MV-4-11 (cell line): ENCODE results near the gene PAK5.
A peak's percentile ranks its signal among the peaks of the same experiment; 100 is the strongest.

ENCODE experiments used
- DNase-seq: peaks from one replicate; lab custom pipeline; 2025; lab: John Stamatoyannopoulos, UW

The PAK5 gene

DNA sequence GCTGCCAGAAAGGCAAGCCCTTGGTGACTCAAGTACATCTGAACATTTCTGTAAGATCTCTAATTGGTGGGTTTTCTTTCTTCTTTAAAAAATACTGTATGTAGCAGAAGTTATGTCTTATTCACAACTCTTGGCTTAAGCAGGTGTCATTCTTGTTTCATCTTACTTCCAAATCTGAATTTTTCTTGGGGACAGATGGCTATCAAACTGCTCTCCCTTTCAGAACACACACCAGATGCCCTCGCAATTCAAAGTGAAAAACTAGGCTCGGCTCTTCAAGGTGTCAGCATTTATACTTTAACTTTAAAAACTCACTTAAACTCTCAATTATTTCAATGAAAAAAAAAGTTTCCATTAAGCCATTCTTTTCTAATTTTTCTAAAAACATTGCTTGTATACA lies 49.7 kb downstream of the PAK5 start:
- no peak for DNase-seq

DNA sequence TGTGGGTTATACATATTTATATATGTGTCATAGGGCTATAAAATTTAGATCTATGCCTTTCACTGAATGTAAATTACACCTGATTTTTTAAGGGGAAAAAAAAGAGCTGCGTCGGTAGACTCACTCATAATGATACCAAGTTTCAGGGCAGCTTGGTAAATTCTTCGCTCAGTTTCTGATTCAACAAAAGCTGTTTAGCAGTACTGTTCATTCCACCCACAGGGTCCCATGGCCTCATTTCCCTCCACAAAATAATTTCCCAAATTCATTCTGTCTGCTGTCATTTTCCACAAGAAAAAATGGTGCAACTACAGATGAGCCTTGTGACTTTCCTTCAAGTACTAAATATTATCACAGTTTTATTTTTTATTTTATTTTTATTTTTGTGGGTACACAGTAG lies 63.7 kb downstream of the PAK5 start:
- DNase-seq = no peak

DNA sequence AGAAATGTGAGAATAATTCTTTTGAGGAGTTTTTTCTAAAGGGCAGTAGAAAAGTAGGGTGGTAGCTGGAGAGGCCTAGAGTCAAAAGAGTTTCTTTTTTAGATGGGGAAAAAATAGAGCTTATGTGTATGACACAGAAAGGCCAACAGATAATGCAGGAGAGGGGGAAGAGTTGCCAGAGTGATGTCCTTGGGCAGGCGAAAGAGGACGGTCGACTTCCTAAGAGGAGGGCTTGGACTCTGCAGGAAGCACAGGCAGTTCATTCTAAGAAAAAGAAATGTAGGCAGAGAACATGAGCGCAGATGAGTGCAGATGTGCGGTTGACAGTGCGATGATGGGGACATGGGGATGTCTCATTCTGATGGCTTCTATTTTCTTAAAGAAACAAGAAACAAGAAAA lies 68.9 kb downstream of the PAK5 start:
- DNase-seq = no peak

DNA sequence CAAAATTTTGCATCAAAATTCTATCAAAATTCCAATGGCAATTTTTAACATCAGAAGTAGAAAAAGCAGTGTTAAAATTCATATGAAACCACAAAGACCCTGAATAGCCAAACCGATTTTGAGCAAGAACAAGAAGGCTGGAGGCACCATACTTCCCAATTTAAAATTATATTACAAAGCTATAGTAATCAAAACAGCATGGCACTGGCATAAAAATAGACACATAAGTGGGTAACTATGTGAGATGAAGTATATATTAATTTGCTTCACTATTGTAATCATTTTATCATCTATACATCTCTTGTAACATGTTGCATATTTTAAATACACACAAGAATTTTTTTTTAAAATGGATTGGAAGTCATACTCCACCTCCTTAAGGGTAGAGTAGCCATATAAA lies 77.4 kb downstream of the PAK5 start:
- DNase-seq = no peak

DNA sequence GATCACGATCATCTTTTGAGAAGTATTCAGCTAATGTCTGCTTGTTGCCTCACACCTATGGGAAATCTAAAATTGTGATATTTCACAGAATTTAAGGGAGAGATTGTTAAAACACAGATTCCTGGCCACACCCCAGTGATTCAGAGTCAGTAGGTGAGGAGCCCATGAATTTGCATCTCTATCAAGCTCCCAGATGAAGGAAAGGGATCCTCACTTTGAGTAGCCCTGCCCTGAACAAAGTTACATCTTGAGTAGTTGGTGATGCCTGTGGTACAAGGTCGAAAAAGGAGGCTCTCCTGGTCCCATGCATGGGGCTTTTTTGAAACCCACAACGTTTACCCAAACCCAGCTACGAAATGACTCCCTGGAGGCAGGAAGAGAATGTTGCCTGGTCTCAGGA lies 79.5 kb downstream of the PAK5 start:
- DNase-seq = no peak

DNA sequence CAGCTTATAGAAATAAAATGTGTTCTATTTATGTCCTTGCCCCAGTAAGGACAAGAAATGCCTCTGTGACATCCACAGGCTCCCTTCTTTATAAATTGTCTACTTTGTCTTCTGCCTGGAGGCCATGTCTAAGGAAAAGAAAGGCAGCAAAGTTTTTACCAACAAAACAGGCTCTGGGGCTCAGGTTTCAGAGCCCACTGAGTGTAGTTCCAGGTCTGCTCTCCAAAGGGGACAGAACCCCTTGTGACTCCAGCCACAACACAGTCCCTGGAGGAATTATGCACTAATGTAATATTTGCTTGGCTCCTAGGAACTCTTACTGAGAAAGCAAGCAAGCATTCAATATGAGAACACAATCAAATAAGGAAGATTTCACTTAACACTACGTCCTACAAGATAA lies 80.1 kb downstream of the PAK5 start:
- DNase-seq = no peak

DNA sequence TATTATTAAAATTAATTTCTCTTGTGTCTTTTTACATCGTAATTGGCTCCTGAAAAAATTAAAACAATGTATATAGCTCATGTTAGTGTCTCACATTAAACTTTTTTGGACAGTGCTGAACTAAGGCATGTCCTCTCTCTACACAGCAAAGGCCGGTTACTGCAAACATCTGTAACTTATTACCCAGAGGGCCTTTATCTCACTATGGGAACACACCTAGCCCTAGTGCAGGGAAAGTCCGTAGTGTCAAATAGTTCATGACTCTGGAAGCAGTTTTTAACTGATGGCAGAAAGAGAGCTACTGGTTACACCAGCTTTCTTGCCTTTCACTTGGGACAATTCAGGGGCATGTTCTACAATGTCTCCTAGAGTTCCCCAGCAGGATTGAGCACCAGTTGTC lies 82.2 kb downstream of the PAK5 start:
- no peak for DNase-seq

DNA sequence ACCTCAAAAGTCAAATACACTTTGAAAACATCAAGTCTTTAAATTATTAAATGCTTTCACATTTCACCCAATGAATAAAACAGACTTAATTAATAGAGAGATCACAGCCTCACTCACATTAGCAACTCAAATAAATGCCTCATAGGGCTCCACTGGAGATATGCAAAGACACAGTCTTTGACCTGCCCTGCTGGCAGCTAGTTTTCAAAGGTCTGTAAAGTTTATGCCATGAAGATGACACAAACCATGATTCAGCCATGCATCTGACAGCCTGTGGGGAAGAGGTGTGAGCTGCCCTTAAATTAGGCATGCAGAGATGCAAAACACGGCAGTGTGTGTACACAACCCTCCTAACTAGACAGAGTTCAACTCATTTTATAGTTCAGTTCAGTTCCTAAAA lies 83.6 kb downstream of the PAK5 start:
- DNase-seq = no peak

DNA sequence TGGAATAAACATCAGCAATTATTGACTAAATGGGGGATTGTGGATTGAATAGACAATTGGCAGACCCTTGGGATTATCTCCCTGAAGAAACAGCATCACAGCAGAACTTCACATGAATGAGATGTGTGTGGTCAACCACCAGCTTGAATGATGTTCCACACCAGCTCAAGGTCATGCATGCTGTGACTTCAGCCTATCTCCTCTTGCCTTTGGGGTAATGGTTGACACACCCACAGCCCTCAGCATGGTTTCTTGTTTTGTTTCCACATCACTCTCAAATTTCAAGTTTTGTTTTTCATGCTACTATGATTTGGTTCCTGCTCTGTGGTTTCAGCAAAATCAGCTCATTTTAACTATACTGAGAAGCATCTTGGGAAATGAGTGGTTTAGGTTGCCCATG lies 94.3 kb downstream of the PAK5 start:
- peak; percentile 85 for DNase-seq

DNA sequence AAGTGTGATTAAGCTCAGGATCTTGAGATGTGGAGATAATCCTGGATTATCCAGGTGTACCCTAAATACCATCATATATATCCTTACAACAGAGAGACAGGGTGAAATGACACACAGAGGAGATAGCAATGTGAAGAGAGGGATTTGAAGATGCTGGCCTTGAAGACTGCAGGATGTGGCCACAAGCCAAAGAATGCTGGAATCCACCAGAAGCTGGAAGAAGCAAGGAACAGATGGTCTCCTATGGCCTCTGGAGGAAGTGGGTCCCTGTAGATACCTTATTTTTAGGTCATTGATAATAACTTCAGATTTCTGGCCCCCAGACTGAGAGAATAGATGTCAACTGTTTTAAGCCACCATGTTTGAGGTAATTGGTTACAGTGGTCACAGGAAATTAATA lies 95.0 kb downstream of the PAK5 start:
- DNase-seq = no peak

DNA sequence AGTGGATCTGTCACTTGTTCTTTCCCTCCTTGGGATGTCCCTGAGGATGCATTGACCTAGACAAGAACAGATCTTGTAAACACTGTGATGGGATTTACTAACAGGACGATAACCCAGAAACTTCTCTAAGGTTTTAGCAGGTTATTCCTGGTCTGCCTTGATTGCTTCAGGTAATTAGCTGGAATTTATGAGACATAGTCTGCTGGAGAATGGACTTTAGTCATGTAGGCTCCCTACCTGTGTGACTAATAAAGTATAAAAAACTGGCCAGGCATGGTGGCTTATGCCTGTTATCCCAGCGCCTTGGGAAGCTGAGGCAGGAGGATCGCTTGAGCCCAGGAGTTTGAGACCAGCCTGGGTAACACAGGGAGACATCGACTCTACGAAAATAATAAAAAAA lies 96.1 kb downstream of the PAK5 start:
- DNase-seq = no peak

DNA sequence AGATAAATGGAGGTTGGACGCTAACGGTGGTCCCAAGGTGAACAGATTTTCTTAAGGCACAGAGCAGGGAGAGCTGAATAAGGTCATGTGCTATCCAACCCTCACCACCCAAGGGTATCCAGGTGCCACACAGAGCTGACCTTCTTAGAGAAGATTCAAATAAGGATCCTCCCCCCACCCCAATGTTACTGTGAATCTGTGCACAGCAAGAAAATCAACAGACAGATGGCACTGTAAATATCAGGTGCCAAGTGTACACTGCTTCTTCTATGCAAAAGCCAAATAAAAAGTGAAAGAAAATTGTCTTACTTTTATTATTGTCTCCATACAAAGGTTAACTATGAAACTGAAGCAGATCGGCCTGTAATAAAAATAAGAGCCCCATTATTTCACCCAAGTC lies 96.9 kb downstream of the PAK5 start:
- DNase-seq = no peak

DNA sequence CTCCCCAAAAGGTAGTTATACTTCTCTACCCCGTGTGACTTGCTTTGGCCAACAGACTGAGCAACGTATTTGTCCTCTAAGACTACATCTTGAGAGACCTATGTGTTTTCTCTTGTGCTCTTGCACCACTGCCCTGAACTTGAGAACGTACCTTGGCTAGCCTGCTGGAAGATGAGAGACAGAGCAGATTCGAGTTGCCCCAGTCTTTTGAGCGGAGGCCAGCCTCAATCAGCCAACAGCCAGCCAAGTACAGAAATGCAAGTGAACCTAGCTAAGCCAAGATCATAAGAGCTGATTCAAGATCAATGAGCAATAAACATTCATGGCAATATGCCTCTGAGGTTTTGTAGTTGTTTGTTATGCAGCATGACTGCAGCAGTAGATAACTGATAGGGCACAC lies 98.4 kb downstream of the PAK5 start:
- DNase-seq = no peak

DNA sequence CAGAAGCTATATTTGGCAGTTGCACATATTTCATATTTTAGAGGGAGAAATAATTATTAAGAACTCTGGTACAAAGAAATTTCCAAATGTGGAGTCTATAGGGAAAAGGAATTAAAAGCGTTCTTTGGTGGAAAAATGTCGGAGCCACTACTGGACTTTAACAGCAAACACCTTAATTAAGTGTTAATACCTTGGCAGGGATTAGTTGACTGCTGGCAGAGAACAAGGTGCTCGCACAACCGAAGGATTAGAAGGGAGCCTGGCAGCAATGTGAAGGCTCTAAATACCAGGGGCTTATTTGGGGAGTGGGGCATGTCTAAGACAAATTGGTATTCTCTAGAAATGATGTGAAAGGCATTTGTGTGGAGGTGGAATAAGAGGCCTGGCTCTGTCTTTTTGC lies 98.9 kb downstream of the PAK5 start:
- no peak for DNase-seq

DNA sequence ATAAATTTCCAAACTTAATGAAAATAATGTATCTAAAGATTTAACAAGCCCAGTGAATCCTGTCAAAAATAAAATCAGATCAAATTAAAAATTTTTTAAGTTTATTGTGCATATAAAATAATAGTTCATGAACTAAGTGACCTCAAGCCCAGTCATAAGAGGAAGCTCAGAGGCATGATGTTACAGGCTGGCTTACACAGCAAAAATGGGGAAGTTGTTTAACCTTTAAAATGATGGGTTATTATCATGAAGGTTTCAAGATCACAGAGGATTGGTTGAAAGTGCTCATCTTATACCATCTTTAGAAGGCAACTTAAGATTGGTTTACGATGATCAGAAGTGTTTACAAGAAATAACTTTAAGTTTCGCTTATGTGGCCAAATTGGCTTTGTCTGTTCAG lies 102.5 kb downstream of the PAK5 start:
- peak; percentile 80 for DNase-seq

DNA sequence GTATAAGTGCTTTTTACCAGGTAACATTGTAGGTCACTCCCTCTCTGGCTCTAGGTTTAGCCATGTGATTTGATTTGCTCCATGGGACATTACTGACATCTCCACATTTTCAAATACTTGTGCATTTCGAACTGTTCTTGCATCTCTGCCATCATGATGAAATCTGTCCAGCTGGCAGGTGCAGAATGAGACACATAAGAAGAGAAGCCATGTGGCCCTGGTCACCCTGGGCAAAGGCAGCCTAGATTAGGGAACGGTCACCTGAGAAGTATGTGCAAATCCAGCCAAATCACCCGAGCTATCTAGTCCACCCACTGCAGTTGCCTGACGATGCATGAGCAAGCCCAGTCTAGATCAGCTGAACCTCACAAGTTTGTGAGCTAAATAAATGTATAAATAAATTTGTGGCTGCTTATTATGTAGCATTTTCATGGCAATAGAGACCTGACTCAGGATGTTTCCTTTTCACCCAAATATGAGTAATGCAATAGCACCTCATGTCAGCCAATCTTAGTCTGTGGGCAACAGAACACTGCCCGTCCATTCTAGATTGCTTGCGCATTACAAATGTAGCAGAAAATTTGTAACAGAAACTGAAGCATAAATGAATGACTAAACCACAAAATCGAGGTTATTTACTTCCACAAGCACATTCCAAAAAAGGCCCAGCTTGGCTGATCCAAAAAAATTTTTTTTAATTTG lies 115.2 kb downstream of the PAK5 start:
- no peak for DNase-seq

DNA sequence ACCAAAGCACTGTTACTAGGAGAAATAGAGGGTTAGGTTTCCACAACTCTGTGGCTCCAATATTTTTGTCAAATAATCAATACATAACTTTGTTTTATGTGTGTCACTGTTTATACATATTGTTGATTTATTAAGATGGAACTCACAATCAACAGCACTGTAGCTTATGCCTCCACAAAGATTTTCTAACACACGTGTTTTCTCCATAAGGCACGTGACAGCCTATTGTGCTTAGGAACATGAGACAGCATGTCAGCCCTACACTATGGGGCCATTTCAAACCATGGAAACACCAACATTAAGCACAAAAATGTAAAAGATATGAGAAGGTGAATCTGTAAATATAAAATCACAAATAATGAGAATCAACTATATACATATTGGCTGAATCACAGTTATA lies 127.0 kb downstream of the PAK5 start:
- no peak for DNase-seq

DNA sequence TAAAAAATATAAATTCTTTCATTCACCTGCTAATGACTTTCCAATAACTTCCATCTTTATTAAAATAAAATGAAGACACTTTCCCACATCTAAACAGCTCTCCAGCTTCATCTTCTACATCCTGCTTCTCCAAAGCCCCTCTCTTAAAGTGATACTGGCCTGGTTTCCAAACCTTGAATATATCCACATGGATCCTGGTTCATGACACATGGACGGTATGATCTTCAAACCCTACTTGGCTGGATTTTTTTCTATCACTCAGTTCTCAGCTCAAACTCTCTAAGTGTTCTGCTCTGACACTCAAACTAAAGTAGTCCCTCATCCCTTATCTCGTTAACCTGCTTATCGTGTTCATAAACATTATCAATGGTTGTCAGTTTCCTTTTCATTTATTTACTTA lies 128.2 kb downstream of the PAK5 start:
- DNase-seq = no peak

DNA sequence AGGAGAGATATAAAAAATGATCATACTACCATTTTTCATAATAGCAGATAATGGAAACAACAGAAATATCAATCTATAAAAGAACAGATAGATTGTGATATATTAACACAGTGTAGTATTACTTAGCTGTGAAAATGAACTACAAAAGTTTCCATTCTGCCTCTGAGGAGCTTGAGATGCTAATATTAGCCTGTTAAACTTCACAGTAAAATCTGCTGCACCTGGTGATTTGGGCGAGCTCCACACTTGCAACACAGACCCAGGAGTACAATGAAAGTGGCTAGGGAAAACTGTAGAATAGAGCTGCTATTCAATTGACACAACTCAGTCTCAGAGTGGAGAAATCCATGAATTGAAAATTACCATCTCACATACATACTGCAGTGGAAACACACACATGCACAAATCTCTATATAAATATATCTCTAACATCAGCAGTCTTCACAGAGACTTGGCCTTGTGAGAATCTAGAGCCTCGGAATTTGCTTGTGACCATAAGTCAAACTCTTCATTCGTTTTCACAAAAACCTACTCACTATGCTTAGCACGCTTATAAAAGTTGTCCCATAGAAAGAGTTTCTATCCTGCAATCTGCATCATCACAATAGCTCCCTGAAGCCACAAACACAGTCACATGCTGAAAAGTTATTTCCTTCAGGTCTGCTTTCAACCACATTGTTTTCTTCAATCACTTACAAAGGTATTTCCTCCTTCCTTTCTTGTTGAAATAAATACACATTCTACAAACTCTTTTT lies 133.0 kb downstream of the PAK5 start:
- no peak for DNase-seq

DNA sequence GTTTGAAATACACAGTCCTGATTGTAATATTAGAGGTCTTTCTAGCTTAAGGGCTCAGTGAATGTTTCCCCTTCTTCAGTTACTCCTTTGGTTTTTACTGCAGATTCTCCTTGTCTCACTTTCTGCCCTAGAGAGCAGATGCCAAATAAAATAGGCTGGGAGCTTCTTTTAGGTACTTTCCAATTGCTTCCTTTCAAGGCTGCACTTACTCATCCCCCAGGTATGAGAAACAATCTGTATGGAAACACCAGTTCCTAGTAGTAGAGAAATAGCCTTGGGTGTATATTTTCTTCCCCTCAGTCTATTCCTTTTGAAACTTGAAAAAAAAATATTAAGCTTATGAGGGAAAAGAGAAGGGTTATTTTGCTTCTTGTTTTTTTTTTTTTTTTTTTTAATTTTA lies 139.7 kb downstream of the PAK5 start:
- no peak for DNase-seq

DNA sequence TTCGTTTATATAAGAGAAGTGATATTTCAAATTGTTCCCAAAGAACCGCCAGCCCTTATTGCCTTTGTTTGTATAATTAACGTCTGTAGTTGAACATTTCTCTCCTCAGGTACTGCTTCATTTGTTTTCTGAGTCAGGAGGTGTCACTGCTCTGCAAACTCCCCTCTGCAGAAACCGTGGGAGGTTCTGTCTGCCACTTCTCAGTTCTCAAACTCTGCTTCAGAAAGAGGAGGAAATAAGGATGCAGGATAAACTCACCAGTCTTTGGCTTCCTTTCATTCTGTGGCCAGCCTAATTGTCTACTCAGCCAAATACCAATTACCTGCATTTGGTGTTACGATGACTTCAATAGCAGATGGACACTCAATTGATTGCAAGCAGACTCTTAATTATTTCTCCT lies 149.8 kb downstream of the PAK5 start:
- DNase-seq = no peak

DNA sequence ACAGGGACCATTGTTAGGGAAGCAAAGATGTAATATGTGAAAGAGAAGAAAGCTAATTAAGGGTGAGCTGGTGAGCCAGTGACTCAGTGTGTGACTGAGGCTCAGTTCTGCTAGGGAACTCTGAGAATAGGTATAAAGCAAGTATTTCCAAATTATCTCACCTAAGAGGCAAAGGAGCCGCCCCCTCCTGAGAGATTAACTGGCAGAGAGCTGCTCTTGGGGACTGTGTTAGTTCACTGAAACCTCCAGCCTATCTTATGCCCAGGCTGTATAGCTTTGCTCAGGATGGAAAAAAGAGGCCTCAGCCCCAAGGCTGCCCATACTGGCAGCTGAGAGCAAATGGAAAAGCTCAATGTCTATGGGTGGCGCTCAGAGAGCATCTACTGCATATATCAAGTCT lies 152.0 kb downstream of the PAK5 start:
- DNase-seq = no peak

DNA sequence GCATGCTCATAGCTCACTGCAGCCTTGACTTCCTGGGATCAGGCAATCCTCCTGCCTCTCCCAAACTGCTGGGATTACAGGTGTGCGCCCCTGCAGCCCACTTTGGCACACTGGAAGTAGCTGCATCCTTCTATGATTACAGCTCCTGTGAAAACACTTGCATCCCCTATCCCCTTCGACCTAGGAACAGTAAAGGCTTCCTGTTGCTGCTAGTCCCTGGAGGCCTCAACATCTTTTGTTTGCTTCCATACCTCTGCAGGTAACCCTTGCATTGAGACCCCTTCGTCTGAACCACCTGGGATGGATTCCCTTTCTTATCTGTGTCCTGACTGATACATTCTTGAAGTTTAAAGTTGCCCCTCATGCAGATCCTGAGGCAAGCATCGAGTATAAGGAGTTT lies 152.4 kb downstream of the PAK5 start:
- no peak for DNase-seq

DNA sequence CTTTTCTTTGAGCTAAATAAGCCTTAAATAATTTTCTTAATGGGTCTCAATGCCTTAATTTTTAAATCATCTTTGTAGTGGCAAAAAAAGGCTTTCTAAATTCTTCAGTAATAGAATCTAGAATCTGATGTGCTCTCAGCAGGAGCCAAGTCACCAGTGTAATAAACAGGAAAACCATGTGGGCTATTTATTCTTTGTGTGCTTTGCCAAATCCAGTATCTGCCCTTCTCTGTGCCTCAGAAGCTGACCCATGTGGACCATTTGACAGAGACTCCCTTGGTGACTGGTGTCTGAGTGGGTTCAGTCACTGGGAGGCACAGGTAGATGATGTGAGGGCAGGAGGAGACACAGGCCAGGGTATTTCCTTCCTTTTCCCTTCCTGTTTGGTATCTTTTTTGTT lies 152.9 kb downstream of the PAK5 start:
- no peak for DNase-seq
